ENCODE data around the gene CCDC39.
"Not testable (repeated sequence)": the region's sequence is repeated elsewhere in the genome, so short reads cannot be mapped to it uniquely, and the experiment has no call there.

Gene CCDC39

GRCh38 chr3:180619723-180620122 is 59.6 kb downstream of the CCDC39 start:
- no peak for DNase-seq (ENCODE audit: low read depth)

GRCh38 chr3:180618563-180618962 is 60.7 kb downstream of the CCDC39 start:
- not testable (repeated sequence) for DNase-seq (ENCODE audit: low read depth)

- no peak for DNase-seq (ENCODE audit: low read depth)
These were observed 62.2 kb downstream of the CCDC39 start for GRCh38 chr3:180617049-180617448.

- DNase-seq (ENCODE audit: low read depth) = no peak
These were observed 63.3 kb downstream of the CCDC39 start for GRCh38 chr3:180615954-180616353.

- DNase-seq (ENCODE audit: low read depth) = no peak
These were observed 66.9 kb downstream of the CCDC39 start for GRCh38 chr3:180612364-180612763.

- no peak for DNase-seq (ENCODE audit: low read depth)
These were observed 68.3 kb downstream of the CCDC39 start for GRCh38 chr3:180611006-180611405.

- peak; percentile 89 for DNase-seq (ENCODE audit: low read depth)
These were observed 77.3 kb downstream of the CCDC39 start, which contains the start of gene TTC14 for GRCh38 chr3:180601688-180602666. Gene TTC14, plus strand, starts transcription at chr3:180602163. Its CDS starts 99 bp downstream, at chr3:180602262.

- no peak for DNase-seq (ENCODE audit: low read depth)
These were observed 78.8 kb downstream of the CCDC39 start for GRCh38 chr3:180600473-180600872.

- DNase-seq (ENCODE audit: low read depth) = no peak
These were observed 83.7 kb downstream of the CCDC39 start for GRCh38 chr3:180595559-180595935.

- no peak for DNase-seq (ENCODE audit: low read depth)
These were observed 84.4 kb downstream of the CCDC39 start for GRCh38 chr3:180594631-180595558.

GRCh38 chr3:180593631-180594030 is 85.7 kb downstream of the CCDC39 start:
- DNase-seq (ENCODE audit: low read depth) = not testable (repeated sequence)

GRCh38 chr3:180590396-180590795 is 88.9 kb downstream of the CCDC39 start:
- DNase-seq (ENCODE audit: low read depth) = no peak

GRCh38 chr3:180580934-180581333 is 98.4 kb downstream of the CCDC39 start:
- DNase-seq (ENCODE audit: low read depth) = no peak

GRCh38 chr3:180575571-180575970 is 103.7 kb downstream of the CCDC39 start:
- DNase-seq (ENCODE audit: low read depth) = no peak

GRCh38 chr3:180571831-180572598 is 107.3 kb downstream of the CCDC39 start:
- DNase-seq (ENCODE audit: low read depth) = no peak

GRCh38 chr3:180570238-180570637 is 109.1 kb downstream of the CCDC39 start:
- DNase-seq (ENCODE audit: low read depth) = no peak

GRCh38 chr3:180564676-180565075 is 114.6 kb downstream of the CCDC39 start:
- DNase-seq (ENCODE audit: low read depth) = no peak

Data from stimulated activated CD8-positive, alpha-beta memory T cell treated with anti-CD3 and anti-CD28 coated beads, Interleukin-7, amount 100 ng/mL, for 24 hours (primary cell).